Prostate gland (tissue), 2 donors: ENCODE data around the gene CHRND. TPM values are rescaled to one million over a fixed set of nuclear protein-coding genes. Genes with fewer than 3 reads are reported as not detected.

Experiments
- DNase-seq: peaks from one replicate; pipeline ENCODE4 v3.0.0-alpha.2; 2019; ENCODE audit warnings: low spot score
- H3K27ac ChIP-seq, 2 donors: fragments of 200-600 bp; sonication (generic); 2 replicates each; pipeline ENCODE4 v1.5.1; 2017 to 2019
- H3K27me3 ChIP-seq: fragments of 200-600 bp; sonication (generic); replicated peaks from 2 replicates; pipeline ENCODE4 v1.5.1; 2019; ENCODE audit not compliant: insufficient read depth
- H3K36me3 ChIP-seq, 2 donors: fragments of 200-600 bp; sonication (generic); 1 replicate in 1 of 2; 2 replicates in 1 of 2; pipeline versions ENCODE4 v1.5.1 to v1.8.1; 2017 to 2019
- H3K4me1 ChIP-seq: fragments of 200-600 bp; sonication (generic); replicated peaks from 2 replicates; pipeline ENCODE4 v1.5.1; 2019
- H3K4me3 ChIP-seq, 2 donors: fragments of 200-600 bp; sonication (generic); 2 replicates each; pipeline ENCODE4 v1.5.1; 2017 to 2019
- H3K9me3 ChIP-seq: fragments of 200-600 bp; sonication (generic); 2 replicates; pipeline ENCODE4 v1.5.1; 2017
- POLR2A ChIP-seq: fragments of 450-650 bp; IDR thresholded peaks from one replicate; pipeline ENCODE4 v1.6.1; 2016; ENCODE audit warnings: antibody characterized with exemption, mild to moderate bottlenecking
- POLR2AphosphoS5 ChIP-seq: sonication (generic); formaldehyde crosslinking; IDR thresholded peaks from one replicate; pipeline ENCODE4 v1.6.1; 2017; ENCODE audit warnings: antibody characterized with exemption
- WGBS: methylation state at CpG from one replicate; pipeline ENCODE4 v1.1.5; 2018; 5-methylcytosine and 5-hydroxymethylcytosine counted together
- intact Hi-C: fragments of 100-400 bp; cut with DNase I; formaldehyde crosslinking; loops from one replicate; pipeline ENCODE4 v1.14.2; 2022
- total RNA-seq, 2 donors: library from RNA; depleted of rRNA; stranded (reverse); fragments of >200 nt; gene quantifications; one replicate each; pipeline ENCODE4 v1.1.0, GENCODE V29; 2016
- TF ChIP-seq, protein P1 (sequence below), 4 experiments: fragments of 200-600 bp in 2 of 4; fragments of 450-650 bp in 2 of 4; sonication (generic) in 2 of 4; IDR thresholded peaks; 1 replicate in 3 of 4; 2 replicates in 1 of 4; pipeline ENCODE4 v1.5.1; 2016 to 2019; ENCODE audit warnings: antibody characterized with exemption in 4 of 4, mild to moderate bottlenecking in 2 of 4, moderate library complexity in 2 of 4

Gene CHRND
- total RNA-seq, 2 donors from 2014 or later = 0.34 to 1.4 TPM

DNA sequence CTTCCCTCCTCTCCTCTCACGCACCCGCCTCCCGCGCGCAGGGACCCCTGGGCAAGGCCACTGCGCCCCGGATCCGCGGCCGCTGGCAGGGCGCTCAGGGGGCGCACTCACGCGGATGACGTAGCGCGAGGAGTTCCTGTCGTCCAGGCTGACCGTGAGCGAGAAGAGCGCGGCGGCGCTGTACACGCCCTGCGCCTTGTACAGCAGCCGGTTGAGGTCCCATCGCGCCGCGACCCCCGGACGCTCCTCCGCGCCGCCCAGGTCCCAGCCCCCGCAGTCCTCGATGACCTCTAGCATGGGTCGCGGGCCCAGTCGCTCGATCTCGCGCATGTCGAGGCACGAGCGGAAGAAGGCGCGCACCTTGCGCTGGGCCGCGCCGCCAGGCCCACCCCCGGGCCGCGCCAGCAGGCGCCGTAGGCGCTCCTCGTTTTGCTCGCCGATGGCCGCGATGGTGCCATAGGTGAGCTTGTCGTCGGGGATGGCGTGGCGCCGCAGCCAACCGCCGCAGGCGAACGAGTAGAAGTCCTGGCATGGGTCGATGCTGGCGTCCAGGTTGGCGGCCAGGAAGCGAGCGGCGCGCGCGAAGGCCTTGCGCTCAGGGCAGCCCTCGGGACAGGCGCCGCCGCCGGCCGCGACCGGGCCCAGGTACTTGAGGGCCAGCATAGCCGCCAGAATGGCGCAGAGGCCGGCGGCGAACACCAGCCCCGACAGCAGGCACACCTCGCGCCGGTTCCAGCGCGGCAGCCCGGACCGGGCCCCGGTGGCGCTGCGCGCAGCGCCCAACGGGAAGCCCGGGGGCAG lies 40.0 kb upstream of the CHRND start:
- Histone ChIP-seq H3K27ac (no peak overlapping the region), H3K4me3 (no peak overlapping the region), H3K9me3 (no peaks in the 10 kb centered on the region), H3K4me1 (peaks cover 5% of the 10 kb centered on the region), H3K27me3 (peaks cover 31% of the 10 kb centered on the region), H3K36me3 (no peaks in the 10 kb centered on the region)
- DNase-seq = no peak
- TF ChIP-seq, protein P1, sequence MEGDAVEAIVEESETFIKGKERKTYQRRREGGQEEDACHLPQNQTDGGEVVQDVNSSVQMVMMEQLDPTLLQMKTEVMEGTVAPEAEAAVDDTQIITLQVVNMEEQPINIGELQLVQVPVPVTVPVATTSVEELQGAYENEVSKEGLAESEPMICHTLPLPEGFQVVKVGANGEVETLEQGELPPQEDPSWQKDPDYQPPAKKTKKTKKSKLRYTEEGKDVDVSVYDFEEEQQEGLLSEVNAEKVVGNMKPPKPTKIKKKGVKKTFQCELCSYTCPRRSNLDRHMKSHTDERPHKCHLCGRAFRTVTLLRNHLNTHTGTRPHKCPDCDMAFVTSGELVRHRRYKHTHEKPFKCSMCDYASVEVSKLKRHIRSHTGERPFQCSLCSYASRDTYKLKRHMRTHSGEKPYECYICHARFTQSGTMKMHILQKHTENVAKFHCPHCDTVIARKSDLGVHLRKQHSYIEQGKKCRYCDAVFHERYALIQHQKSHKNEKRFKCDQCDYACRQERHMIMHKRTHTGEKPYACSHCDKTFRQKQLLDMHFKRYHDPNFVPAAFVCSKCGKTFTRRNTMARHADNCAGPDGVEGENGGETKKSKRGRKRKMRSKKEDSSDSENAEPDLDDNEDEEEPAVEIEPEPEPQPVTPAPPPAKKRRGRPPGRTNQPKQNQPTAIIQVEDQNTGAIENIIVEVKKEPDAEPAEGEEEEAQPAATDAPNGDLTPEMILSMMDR (IDR thresholded peaks at IDR 0.05) = no peak
- TF ChIP-seq POLR2A = no peak
- TF ChIP-seq POLR2AphosphoS5 = no peak
- under 1% methylated on average over 30 of the region's 111 CpGs for WGBS
- intact Hi-C loops = no loop called here

DNA sequence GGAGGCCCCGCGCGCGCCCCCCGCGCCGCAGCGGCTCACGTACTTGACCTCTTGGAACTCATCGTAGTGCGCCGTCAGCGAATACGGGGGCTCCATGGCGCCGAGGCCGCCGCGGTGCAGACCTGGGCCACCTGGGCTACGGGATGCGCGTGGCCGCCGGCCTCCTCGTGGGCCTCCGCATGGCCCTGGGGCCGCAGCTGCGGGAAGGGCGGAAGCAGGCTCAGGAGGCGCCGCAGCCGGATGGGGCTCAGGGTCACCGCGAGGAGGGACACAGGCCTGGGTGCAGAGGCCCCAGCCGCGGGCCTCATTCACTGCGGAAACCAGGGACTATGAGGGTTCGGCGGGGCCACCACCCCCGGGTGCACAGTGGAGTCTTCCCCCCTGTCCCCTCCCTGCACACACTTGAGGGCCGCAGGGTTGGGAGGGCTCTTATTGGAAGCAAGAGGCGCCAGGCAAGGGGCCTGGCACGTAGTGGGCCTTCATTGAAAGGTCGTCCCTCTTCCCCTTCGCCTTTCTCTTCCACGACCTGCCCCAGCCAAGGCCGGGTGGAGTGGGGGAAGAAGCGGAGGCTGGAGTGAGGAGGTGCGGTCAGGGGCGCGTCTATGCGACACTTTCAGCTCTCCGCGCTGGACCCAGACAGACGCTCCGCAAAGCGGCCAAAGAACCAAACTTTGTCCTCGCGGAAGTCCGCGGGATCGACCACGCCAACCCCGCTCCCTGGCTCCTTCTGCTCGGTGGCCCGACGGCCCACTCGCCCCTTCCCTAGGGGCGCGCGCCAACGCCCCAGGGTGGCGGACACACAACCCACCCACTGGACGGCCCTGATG lies 39.2 kb upstream of the CHRND start:
- Histone ChIP-seq H3K36me3 (no peaks in the 10 kb centered on the region), H3K4me1 (peaks cover 5% of the 10 kb centered on the region), H3K27ac (no peak overlapping the region), H3K9me3 (no peaks in the 10 kb centered on the region), H3K4me3 (peak overlapping the region; percentile 4 to 24), H3K27me3 (peaks cover 31% of the 10 kb centered on the region)
- intact Hi-C loops = no loop called here
- TF ChIP-seq, protein P1 (IDR thresholded peaks at IDR 0.05) = no peak
- TF ChIP-seq POLR2AphosphoS5 (no peak), POLR2A (no peak)
- WGBS = 4% methylated on average over 43 of the region's 74 CpGs
- DNase-seq = no peak

DNA sequence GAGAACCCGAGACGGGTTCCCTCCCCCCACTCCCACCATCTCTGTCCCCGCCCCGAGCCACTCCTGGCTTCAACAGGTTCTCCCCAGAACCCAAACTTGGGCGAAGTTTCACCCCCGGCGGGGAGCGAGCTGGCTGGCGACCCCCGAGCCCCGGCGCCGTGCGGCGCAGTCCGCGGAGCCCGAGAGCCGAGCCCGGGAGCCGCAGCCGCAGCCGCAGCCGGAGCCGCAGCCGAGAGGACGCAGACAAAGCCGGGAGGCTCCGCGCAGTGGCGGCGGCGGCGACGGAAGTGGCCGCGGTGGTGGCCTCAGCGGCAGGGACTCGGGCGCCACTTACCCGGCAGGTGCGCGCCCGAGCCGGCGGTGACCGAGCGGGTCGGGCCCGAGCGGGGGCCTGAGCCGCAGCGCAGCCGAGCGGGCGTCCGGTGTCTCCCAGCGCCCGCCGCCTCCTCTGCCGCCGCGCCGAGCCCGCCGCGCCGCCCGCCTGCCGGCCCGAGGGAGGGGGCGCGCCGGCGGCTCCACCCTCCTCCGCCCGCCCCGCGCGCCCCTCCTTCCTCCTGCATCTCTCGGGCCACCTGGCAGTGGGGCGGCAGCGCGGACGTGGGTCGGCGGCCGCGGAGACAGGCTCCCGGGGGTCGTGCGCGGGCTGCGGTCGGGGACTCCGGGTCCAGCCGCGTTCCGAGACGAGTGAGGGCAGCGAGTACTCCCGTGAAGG lies 38.4 kb upstream of the CHRND start, which contains the start of gene ECEL1:
TSS of gene ECEL1 (minus strand) at position 450 of the 712 bp plus-strand sequence. CDS start 1,181 bp downstream, outside the sequence.
- Histone ChIP-seq H3K4me3 (peak within 1 kb of the TSS; percentile 4 to 24), H3K9me3 (no peaks in the 10 kb centered on the region), H3K36me3 (no peaks in the 10 kb centered on the region), H3K27me3 (peaks cover 31% of the 10 kb centered on the region), H3K4me1 (peaks cover 5% of the 10 kb centered on the region), H3K27ac (no peak within 1 kb of the TSS)
- intact Hi-C loops = no loop called here
- 3% methylated on average over 45 of the region's 102 CpGs for WGBS
- DNase-seq = no peak
- TF ChIP-seq POLR2AphosphoS5 (no peak), POLR2A (no peak)
- TF ChIP-seq, protein P1 (IDR thresholded peaks at IDR 0.05) = no peak

DNA sequence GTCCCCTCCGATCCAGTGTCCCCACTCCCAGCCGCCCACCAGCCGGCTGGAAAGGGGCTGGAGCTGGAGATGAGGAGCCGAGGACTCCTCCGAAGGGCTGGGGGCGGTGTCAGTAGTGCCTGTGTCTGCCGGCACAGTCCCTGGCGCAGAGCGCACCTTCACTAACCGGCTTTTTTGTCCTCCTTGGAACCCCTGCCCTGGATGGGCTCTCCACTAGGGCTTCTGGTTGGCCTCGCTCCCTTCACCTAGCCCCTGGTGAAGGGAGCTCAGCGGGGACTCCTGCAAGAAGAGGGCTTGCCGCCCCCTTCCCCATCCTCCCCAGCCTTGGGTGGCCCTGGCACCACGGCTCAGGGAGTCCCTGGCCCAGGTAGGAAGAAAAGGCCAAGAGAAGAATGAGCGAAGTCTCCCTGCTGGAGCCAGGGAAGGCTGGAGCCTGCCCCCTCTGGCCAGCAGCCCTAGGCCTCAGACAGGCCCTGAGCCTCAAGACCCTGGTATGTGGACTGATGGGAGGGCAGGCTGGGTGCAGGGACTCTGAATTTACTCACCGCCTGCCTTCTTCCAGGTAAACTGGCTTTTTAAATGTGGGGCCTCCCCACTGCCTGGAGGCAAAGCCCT lies 37.8 kb upstream of the CHRND start:
- WGBS = 61% methylated on average over 16 of the region's 16 CpGs
- DNase-seq = no peak
- Histone ChIP-seq H3K36me3 (no peaks in the 10 kb centered on the region), H3K27me3 (peaks cover 30% of the 10 kb centered on the region), H3K4me3 (no peak overlapping the region), H3K27ac (no peak overlapping the region), H3K4me1 (peaks cover 5% of the 10 kb centered on the region), H3K9me3 (no peaks in the 10 kb centered on the region)
- TF ChIP-seq POLR2AphosphoS5 = no peak
- TF ChIP-seq, protein P1 (IDR thresholded peaks at IDR 0.05) = no peak
- no peak for TF ChIP-seq POLR2A
- intact Hi-C loops = no loop called here
